Kidney (tissue), 14 donors: Measurements from ENCODE around the gene CELF3. TPM values are rescaled to one million over a fixed set of nuclear protein-coding genes. Genes with fewer than 3 reads are reported as not detected.
"Not testable (repeated sequence)": the region's sequence is repeated elsewhere in the genome, so short reads cannot be mapped to it uniquely, and the experiment has no call there.

Source experiments
- DNase-seq, 5 donors: peaks; one replicate each; pipeline ENCODE4 v3.0.0-alpha.2; 2013 to 2020
- FAIRE-seq: peaks from 2 replicates; lab custom pipeline; 2012; peaks lifted over from hg19 to GRCh38; lab: Jason Lieb, UNC
- H3K27ac ChIP-seq, 2 donors: one replicate each; pipeline ENCODE4 v1.7.0; 2013; ENCODE audit warnings: low read depth in 2 of 2, low read length in 2 of 2, inconsistent platforms in 1 of 2
- H3K27me3 ChIP-seq: one replicate; pipeline ENCODE4 v1.7.1; 2013; ENCODE audit warnings: low read length, inconsistent platforms; ENCODE audit not compliant: control insufficient read depth, insufficient read depth
- H3K36me3 ChIP-seq, 3 donors: one replicate each; pipeline versions ENCODE4 v1.7.0 to v1.7.1; 2013; ENCODE audit warnings: low read length in 3 of 3, control low read depth in 1 of 3, inconsistent platforms in 1 of 3; ENCODE audit not compliant: insufficient read depth in 3 of 3, control insufficient read depth in 2 of 3
- H3K4me1 ChIP-seq, 3 donors: one replicate each; pipeline versions ENCODE4 v1.7.0 to v1.7.1; 2013; ENCODE audit warnings: low read length in 3 of 3, inconsistent platforms in 1 of 3, low read depth in 1 of 3; ENCODE audit not compliant: control insufficient read depth in 2 of 3, insufficient read depth in 2 of 3
- H3K4me3 ChIP-seq, 3 donors: one replicate each; pipeline versions ENCODE4 v1.7.0 to v1.8.1; 2013; ENCODE audit warnings: low read length in 3 of 3, control low read depth in 1 of 3, inconsistent platforms in 1 of 3
- H3K9ac ChIP-seq, 3 donors: one replicate each; pipeline versions ENCODE4 v1.7.0 to v1.7.1; 2013; ENCODE audit warnings: low read length in 3 of 3, control low read depth in 1 of 3, inconsistent platforms in 1 of 3
- H3K9me3 ChIP-seq, 3 donors: one replicate each; pipeline versions ENCODE4 v1.7.0 to v1.7.1; 2013; ENCODE audit warnings: low read length in 3 of 3, control low read depth in 1 of 3, inconsistent platforms in 1 of 3; ENCODE audit not compliant: control insufficient read depth in 2 of 3, insufficient read depth in 1 of 3
- intact Hi-C: fragments of 100-400 bp; cut with DNase I; formaldehyde crosslinking; loops from one replicate; pipeline ENCODE4 v1.11.1; 2022
- polyA plus RNA-seq: library from polyadenylated mRNA; stranded (reverse); fragments of 350-450 nt; fragmentation: Illumina TruSeq; extraction: RNeasy Lipid Tissue Mini Kit (QIAGEN cat#74804); gene quantifications from one replicate; pipeline ENCODE4 v1.2.3, GENCODE V29; 2014; ENCODE audit warnings: low read depth, low replicate concordance; ENCODE audit not compliant: insufficient read depth
- total RNA-seq: library from RNA; stranded (reverse); fragmentation: NEBNext Ultra II Directional; extraction: Animal tissue kit (Norgen Biotek cat#: 25700); gene quantifications from one replicate; pipeline ENCODE4 v1.2.1, GENCODE V29; 2021
- TF ChIP-seq, protein P1 (sequence below): IDR thresholded peaks from 3 replicates; pipeline ENCODE4 v1.5.1; 2012; ENCODE audit warnings: mild to moderate bottlenecking, moderate library complexity, borderline replicate concordance; ENCODE audit not compliant: insufficient read depth; ENCODE audit errors: extremely low read depth
- donor health status: control.
- donor health status: control.
- donor health status: control.
- donor health status: control.
- donor health status: control.
- donor health status: DM: yes; HTN: yes; CAD: no.
- donor health status: Normal renal cell carcinoma (clear cell type).

CELF3 gene
- total and polyA plus RNA-seq, 2 donors from 2014 or later: 0.39 TPM; not detected in 1

GRCh38 chr1:151680826-151681225 lies 35.8 kb downstream of the CELF3 start:
- Histone ChIP-seq H3K9me3 (no peaks in the 10 kb centered on the region), H3K36me3 (peaks cover 2 to 19% (median 4%) of the 10 kb centered on the region in 3 donors), H3K4me1 (no peaks in the 10 kb centered on the region), H3K27me3 (no peaks in the 10 kb centered on the region), H3K27ac (peak overlapping the region in 1 of 2 donors; percentile 13), H3K4me3 (no peak overlapping the region), H3K9ac (no peak overlapping the region)
- TF ChIP-seq, protein P1, sequence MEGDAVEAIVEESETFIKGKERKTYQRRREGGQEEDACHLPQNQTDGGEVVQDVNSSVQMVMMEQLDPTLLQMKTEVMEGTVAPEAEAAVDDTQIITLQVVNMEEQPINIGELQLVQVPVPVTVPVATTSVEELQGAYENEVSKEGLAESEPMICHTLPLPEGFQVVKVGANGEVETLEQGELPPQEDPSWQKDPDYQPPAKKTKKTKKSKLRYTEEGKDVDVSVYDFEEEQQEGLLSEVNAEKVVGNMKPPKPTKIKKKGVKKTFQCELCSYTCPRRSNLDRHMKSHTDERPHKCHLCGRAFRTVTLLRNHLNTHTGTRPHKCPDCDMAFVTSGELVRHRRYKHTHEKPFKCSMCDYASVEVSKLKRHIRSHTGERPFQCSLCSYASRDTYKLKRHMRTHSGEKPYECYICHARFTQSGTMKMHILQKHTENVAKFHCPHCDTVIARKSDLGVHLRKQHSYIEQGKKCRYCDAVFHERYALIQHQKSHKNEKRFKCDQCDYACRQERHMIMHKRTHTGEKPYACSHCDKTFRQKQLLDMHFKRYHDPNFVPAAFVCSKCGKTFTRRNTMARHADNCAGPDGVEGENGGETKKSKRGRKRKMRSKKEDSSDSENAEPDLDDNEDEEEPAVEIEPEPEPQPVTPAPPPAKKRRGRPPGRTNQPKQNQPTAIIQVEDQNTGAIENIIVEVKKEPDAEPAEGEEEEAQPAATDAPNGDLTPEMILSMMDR: no peak
- FAIRE-seq (no peak), DNase-seq (no peak)
- intact Hi-C loops: no loop called here

DNA sequence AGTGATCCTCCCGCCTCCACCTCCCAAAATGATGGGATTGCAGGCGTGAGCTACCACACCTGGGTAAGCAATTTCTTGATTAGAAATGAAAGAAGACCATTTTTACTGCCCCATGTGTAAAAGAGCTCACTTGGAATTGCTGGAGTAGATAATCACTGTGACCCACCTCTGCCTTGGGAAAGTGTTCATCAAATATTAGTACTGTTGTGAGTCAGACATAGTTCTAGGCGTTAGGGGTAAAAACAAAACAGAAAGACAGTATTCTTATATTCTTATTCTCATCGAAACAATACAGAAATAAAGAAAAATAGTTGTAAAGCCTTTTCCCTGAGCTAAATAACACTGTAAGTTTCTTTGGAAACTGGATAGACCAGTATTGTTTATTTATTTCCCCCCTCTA lies 36.2 kb downstream of the CELF3 start:
- intact Hi-C loops: no loop called here
- no peaks in the 10 kb centered on the region for H3K27me3 ChIP-seq
- H3K4me1 ChIP-seq: no peaks in the 10 kb centered on the region
- no peaks in the 10 kb centered on the region for H3K9me3 ChIP-seq
- peak overlapping the region in 1 of 2 donors; percentile 13 for H3K27ac ChIP-seq
- no peak for FAIRE-seq
- H3K4me3 ChIP-seq: no peak overlapping the region
- no peak for DNase-seq
- TF ChIP-seq, protein P1: no peak
- H3K9ac ChIP-seq: no peak overlapping the region
- peaks cover 2 to 18% (median 4%) of the 10 kb centered on the region in 3 donors for H3K36me3 ChIP-seq

DNA sequence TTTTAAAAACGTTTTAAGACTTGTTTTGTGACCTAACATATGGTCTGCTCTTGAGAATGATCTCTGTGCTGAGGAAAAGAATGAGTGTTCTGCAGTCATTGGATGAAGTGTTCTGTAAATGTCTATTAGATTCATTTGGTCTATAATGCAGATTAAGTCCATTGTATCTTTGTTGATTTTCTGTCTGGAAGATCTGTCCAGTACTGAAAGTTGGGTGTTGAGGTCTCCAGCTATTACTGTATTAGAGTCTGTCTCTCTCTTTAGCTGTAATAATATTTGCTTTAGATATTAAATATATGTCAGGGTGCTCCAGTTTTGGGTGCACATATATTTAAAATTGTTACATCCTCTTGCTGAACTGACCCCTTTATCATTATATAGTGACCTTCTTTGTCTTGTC lies 43.2 kb downstream of the CELF3 start:
- H3K4me1 ChIP-seq: no peaks in the 10 kb centered on the region
- H3K27ac ChIP-seq: no peak overlapping the region
- no peak overlapping the region for H3K4me3 ChIP-seq
- H3K27me3 ChIP-seq: no peaks in the 10 kb centered on the region
- TF ChIP-seq, protein P1: no peak
- DNase-seq (no peak), FAIRE-seq (no peak)
- H3K9me3 ChIP-seq: peaks cover 0 to 4% (median 0%) of the 10 kb centered on the region in 3 donors
- peaks cover 4 to 10% (median 4%) of the 10 kb centered on the region in 3 donors for H3K36me3 ChIP-seq
- H3K9ac ChIP-seq: no peak overlapping the region
- intact Hi-C loops: no loop called here

- H3K27ac ChIP-seq, H3K4me1 ChIP-seq, intact Hi-C loops, H3K4me3 ChIP-seq, H3K9me3 ChIP-seq, H3K27me3 ChIP-seq, DNase-seq, FAIRE-seq, H3K9ac ChIP-seq: not testable (repeated sequence)
- H3K36me3 ChIP-seq: peaks cover 4 to 12% (median 4%) of the 10 kb centered on the region in 3 donors
Observed at GRCh38 chr1:151670036-151670675, 46.4 kb downstream of the CELF3 start.
